ENCODE results near the gene NLRP1.
A peak's percentile ranks its signal among the peaks of the same experiment; 100 is the strongest.

Gene NLRP1

DNA sequence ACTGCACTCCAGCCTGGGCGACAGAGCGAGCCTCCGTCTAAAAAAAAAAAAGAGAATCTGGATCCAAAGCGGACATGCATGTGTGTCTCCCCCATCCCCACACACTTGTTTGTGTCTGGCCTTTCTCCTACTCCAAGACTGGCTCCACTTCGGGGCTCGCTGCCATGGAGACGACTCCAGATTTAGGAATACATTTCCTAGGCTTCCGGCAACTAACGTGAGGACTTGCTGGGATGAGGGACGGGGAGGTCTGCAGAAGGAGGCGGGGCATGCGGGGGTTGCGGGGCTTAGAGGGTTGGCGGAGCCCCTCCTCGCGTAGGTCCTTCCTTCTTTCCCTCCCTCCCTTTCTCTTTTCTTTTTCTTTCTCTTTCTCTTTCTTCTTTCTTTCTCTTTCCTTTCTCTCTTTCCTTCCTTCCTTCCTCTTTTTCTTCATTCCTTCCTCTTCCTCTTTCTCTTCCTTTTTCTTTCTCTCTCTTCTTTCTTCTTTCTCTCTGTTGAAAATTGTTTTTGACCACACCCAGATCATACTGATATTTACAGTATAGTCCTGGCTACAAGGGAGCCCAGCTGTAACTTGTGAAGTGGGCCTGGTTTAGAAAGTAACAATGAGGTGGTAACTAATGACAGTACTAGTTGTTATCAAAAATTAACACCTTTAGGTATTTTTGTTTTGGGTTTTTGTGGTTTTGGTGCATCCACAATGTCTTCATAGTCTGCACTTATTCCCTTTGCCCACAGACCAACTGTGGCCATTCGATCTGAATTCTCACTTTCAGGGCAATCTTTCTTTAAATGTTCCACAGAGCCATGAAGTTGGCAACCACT, 72.7 kb downstream of the NLRP1 start:
- no peak for DNase-seq

- DNase-seq, result no peak
Measured at GRCh38 chr17:5510771-5511170, 73.5 kb downstream of the NLRP1 start.

DNA sequence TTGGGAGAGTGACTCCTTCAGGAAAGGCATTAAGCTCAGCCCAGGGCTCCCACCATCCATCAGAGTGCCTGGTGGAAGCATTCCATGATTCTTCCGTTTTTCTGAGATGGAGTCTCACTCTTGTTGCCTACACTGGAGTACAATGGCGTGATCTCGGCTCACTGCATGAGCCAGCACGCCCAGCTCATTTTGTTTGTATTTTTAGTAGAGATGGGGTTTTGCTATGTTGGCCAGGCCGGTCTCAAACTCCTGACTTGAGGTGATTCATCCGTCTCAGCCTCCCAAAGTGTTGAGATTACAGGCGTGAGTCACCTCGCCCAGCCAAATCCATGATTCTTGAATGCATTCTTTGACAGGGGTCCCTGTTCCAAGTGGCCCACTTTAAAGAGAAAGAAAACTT, 74.8 kb downstream of the NLRP1 start:
- DNase-seq, result no peak

DNA sequence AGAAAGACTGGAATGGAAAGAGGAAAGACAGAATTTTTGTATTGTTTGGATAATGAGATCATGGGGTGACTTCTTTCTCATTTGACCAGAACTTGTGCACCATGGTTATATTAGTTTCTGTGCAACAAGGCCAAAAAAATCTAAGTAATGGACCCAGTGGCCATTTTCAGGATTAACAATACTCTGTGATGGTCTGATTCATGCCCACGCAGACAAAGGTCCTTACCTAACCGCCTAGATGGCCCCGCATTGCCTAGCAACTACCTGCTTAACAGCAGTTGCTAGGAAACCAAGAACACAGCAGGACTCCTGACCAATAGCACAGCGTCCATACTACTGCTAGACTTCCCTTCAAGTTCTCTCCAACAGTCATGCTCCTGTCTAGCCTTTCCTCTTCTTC, 75.5 kb downstream of the NLRP1 start:
- peak; percentile 6 for DNase-seq

DNA sequence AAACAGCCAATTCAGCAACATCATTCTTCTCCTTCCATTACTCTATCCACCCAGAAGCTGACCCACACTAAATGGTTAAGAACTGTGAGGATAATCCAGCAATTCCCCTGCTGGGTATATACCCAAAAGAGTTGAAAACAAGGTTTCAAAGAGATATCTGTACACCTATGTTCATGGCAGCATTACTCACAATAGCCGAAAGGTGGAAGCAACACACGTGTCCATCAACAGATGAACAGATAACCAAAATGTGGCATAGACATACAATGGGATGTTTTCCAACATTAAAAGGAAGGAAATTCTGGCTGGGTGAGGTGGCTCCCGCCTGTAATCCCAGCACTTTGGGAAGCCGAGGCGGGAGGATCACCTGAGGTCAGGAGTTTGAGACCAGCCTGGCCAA, 78.0 kb downstream of the NLRP1 start:
- no peak for DNase-seq

DNA sequence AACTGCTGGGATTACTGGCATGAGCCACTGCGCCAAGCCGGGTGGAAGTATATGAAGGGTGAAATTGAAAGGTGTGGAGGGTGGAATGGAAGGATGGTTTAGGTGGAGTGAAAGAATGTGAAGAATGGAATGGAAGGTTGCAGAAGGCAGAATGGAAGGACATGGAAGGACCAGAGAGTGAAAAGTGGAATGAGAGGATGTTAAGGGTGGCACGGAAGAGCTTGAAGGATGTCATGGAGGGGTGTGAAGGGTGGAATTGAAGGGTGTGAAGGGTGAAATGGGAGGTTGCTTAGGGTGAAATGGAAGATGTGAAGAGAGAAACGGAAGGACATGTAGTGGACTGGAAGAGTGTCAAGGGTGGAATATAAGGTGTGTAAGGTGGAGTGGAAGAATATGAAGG, 81.8 kb downstream of the NLRP1 start:
- DNase-seq, result no peak

DNA sequence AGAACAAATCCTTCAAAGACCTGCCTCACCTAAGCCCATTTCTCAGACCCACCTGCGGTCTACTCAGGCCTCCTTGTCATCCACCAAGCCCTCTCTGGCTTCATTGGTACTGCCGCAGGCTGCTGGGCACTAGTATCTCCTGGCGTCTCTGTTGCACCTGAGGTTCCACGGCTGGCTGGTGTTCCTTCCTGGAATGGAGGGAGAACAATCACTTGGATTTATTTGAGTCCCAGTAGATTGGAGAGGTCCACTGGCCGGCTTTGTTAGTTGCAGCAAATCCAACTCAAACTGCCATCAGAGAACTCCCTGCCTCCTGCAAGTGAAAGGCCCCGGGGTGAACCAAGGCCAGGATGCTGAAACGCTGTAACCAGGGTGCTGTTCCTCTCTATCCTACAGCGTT, 82.6 kb downstream of the NLRP1 start:
- DNase-seq, result no peak

DNA sequence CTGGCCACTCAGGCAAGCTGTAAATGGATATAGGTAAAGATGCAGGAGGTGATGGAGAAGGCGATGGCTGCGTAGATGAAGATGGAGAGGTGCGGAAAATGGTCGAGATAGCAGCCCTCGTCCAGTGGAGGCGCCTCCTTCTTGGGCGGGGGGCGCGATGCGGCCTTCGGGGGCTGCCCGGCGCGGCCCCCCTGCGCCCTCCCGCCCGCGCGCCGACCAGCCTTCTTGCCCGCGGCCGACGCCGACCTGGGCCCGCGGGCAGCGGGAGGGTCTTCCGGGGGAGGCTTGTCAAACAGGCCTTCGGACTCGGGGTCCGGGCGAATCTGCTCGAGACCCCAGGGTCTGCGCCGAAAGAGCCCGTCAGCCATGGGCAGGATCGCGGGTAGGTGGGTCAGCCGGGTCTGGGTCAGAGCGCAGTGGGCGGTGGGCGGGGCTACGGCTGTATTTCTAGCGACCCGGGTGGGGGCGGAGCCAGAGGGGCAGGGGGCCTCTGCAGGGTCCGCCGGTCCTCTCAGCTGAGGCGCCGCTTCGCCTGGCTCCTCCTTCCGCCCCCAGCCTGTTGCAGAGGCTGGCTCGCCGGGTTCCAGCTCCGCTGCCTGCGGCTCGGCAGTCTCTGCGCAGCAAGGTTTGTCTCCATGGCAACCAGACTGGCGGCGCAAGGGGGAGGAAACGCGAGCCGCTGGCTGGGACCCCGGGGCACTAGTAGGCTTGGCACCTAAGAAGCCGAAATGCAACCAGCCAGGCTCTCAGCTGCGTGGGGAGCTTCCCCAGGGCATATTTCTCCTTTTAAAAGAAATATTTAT, 83.5 kb downstream of the NLRP1 start:
- no peak for DNase-seq

DNA sequence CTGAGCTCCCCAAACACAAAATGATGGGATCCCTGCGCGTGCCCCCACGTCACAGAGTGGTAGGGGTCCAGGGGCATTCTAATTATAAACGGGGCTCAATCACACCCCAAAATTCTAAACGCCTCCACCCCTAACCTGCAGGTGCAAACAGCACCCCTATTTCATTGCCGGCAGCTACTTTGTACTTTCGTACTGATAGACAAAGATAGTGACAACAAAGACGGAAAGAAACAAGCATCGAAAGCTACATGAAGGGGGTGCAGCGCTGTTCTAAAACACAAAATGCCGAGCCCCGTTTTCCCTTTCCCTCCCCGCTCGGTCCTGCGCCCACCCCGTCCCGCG, 84.1 kb downstream of the NLRP1 start:
- no peak for DNase-seq

DNA sequence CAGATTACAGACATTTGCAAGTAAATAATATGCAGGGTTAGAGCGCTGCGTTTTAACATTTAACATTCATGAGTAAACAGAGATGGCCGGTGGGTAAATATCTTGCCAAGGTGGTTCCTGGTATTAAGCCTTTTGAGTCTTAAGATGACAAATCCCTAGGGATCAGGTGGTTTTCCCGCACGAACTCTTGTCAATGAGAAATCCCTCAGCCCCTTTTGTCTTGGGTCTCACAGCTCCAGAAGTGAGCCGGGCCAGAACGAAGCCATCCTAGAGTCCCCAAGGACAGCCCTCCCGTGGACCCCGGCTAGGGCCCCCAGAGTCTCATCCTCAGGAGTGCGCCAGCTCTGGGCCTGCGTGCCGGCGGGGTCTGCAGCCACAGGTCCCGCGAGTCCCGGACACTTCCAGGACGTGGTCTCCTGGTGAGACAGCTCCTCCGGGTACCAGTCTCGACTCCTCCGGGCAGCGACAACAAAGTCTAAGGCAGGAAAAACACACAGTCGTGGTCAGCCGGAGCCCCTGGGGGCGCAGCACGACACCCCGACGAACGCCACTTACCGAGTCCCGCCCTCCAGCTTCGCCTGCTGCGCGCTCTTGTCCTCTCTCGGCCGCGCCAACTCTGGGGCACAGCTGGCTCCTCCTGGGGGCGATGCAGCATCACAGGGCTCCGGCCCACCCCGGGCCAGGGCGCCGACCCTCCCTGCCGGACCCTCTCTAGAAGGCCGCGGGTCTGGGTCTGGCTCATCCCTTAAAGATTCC, 84.7 kb downstream of the NLRP1 start:
- DNase-seq, result no peak

DNA sequence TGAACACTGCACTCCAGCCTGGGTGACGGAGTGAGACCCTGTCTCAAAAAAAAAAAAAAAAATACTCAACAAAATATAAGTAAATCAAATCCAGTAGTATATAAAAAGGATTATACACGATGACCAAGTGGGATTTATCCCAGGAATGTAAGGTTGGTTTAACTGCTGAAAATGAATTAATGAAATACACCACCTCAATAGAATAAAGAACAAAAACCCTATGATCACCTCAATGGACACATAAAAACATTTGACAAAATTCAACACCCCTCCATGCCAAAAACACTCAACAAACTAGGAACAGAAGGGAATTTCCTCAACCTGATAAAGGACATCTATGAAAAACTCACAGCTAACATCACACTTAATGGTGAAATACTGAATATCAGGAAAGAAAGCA, 91.3 kb downstream of the NLRP1 start:
- no peak for DNase-seq

DNA sequence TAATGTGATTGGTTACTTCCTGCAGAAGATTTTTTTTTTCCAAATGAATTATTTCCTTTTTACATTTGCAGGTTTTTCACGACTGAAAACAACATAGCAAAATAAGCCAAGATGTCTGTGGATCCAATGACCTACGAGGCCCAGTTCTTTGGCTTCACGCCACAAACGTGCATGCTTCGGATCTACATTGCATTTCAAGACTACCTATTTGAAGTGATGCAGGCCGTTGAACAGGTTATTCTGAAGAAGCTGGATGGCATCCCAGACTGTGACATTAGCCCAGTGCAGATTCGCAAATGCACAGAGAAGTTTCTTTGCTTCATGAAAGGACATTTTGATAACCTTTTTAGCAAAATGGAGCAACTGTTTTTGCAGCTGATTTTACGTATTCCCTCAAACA, 95.6 kb downstream of the NLRP1 start:
- DNase-seq, result no peak

DNA sequence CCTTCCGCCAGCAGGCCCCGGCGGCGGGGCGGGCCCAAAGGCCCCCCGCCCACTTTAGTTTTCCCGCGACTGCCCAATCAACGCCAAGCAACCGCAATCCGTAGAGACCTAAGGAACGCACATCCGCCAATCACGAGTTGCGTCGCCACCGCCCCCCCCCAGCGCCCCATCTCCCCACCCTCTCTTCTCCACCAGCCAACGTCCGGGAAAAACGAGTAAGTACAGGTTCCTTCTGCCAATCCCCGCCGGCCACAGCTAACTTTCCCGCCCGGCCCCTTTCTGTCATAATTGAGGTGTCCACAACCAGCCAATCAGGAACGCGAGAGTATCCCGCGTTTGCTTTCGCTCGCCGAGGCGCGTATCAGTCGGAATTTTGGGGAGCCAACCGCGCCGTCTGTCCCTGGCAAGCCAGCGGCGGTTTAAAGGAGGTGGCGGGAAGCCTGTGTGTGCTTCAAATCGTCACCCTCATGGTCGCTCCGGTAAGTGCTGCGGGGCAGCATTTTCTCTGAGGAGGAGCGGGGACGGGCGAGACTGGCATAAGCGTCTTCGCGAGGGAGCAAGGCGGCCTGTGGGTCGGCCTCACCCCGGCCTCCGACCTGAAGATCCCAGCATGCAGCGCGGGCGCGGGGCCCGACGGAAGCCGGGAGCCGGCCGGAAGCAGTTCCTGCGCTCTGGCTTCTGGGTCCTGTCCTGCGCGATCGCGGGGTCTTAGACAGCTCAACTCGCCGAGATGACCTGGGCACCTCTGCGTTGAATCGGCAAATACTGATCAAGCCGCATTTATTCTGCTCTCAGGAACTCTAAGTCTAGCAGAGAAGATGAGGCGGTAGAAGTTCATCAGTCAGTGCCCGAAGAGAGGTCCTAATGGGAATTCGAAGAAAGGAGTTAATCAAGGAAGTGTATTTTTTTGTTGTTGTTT, 97.8 kb downstream of the NLRP1 start, which contains the start of gene MIS12:
MIS12 (plus strand) TSS at position 361 of the 919 bp plus-strand sequence. CDS start 2,297 bp downstream, outside the sequence.
- peak; percentile 93 for DNase-seq

- DNase-seq, result no peak
Measured at GRCh38 chr17:5485270-5486205, 98.8 kb downstream of the NLRP1 start, which contains the start of gene DERL2. Gene DERL2 (minus strand): TSS chr17:5486178. CDS start chr17:5486161, 17 bp downstream.

DNA sequence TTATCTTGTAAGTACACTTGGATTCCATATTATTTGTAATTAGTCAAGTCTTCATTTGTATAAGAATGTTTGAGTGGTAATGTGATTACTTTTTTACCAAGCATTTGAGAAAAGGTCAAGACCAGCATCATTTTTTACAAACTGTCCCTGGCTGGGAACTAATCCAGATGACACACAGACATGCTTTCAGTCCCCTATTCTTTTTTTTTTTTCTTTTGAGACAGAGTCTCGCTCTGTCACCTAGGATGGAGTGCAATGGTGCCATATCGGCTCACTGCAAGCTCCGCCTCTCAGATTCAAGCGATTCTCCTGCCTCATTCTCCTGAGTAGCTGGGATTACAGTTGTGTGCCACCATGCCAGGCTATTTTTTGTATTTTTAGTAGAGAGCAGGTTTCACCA, 102.9 kb downstream of the NLRP1 start:
- no peak for DNase-seq

GRCh38 chr17:5480962-5481361, 103.3 kb downstream of the NLRP1 start:
- no peak for DNase-seq

GRCh38 chr17:5478992-5479391, 105.3 kb downstream of the NLRP1 start:
- DNase-seq, result no peak

DNA sequence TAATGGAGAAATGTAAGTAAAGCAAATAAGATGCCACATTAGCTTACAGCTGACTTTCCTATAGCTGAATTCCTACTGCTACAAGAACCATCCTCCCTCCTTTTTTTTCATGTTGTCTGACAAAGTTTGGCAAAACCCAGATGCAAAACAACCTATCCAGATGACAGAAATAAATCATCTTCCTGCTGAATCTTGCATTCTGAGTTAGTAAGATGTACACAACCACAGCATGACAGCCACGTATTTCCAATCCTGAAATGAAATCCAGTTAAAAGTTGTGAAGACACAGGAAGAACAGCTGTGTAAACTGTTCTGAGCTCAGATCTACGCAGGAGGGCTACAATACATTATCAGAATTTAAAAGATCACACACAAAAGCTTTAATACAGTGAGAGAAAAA, 110.4 kb downstream of the NLRP1 start:
- no peak for DNase-seq

DNA sequence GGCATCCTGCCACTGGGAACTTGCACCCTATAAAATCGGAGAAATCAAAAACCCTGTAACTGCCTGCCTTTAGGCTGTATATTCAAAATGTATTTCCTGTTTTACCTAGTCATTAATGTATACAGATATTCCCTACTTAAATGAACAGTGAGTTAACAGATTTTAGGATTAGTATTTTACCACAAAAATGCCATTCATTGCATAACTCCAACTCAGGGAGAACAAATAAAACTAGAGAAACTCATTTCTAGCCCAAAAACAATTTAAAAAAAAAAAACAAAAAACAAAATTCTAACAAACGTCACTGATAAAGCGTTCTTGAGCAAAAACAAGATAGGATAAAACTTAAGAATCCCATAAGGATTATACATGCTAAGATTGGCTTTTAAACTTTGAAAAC, 111.8 kb downstream of the NLRP1 start:
- no peak for DNase-seq

- DNase-seq, result no peak
Measured at GRCh38 chr17:5468075-5468473, 116.2 kb downstream of the NLRP1 start.

- no peak for DNase-seq
Measured at GRCh38 chr17:5467416-5467815, 116.9 kb downstream of the NLRP1 start.
